NCI-H82 treated with DMSO at 0.1 percent for 48 hours (cell line): ENCODE measurements around the gene RBM14.
"Not testable (repeated sequence)": the region's sequence is repeated elsewhere in the genome, so short reads cannot be mapped to it uniquely, and the experiment has no call there.

Experiments used
- DNase-seq: peaks from one replicate; lab custom pipeline; 2025; ENCODE audit not compliant: unreplicated experiment; lab: John Stamatoyannopoulos, UW

The RBM14 gene

GRCh38 chr11:66616379-66617154 lies at the start of gene RBM14:
TSS of gene RBM14 (plus strand) at chr11:66616630. CDS start at chr11:66616721, 91 bp downstream.
- peak; percentile 92 for DNase-seq

DNA sequence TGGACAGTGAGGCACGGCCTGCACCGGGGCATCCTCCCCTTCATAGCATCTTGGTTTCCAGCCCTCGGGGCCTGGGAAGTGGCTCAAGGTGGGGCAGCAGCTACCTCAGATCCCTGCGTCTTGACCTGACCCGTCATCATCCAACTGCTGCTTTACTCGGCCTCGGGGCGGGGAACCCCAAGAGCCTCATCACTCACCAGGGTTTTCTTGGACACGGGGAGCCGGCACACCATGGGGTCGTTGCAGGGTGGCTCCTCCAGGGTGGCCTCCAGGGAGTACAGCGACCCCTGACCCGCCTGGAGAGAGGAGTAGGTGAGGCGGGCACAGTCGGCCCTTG lies 48.7 kb upstream of the RBM14 start:
- DNase-seq: no peak

GRCh38 chr11:66568124-66568916 lies 48.1 kb upstream of the RBM14 start, which contains the start of gene CTSF:
TSS of gene CTSF (minus strand) at chr11:66568606. CDS start at chr11:66568486, 120 bp downstream.
- DNase-seq: no peak

DNA sequence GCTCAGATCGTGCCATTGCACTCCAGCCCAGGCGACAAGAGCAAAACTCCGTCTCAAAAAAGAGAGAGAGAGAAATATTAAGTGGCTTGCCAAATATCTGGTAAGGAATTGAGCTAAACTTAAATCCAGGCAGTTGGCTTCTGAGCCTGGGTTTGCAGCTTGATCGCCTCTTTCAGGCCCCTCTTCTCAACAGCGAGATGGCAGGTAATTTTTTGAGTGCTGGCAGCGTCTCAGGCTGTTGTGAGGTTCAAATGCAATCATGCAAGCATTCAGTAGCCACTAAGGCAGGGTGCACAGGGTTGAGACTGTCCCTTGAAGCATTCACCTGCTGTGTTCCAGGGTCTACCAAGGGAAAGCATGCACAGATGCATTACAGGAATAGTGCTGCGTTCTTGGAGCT lies 47.4 kb upstream of the RBM14 start:
- DNase-seq: no peak

GRCh38 chr11:66570079-66570849 lies 46.2 kb upstream of the RBM14 start:
- DNase-seq: no peak

GRCh38 chr11:66570850-66571180 lies 45.6 kb upstream of the RBM14 start:
- DNase-seq: no peak

DNA sequence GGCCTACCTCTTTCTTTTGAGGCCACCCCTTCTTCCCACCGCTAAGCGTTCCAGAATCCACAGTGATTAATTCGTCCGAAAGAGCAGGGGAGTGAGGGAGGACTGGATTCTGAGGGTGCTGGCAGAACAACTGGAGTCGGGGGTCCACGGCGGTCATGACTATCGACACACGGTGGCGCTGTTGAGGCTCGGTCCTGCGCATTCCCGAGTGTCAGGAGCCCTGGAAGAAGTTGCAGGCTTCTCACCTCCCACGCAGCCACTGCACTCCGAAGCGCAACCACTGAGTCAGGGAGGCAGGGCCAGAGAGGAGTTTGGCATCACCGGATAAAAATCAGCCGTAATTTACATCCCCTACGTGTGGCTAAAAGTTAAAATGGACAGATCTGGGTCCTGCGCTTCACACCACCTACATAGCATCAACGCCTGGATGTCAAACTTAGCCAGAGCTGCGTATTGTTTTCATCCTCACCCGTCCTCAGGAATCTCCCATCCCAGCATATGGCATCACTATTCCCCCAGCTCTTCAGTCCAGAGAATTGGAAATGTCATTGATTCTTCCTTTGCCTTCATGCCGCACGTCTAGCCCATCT lies 37.3 kb upstream of the RBM14 start:
- peak; percentile 12 for DNase-seq

- no peak for DNase-seq
Measured at GRCh38 chr11:66580803-66581202, 35.6 kb upstream of the RBM14 start.

DNA sequence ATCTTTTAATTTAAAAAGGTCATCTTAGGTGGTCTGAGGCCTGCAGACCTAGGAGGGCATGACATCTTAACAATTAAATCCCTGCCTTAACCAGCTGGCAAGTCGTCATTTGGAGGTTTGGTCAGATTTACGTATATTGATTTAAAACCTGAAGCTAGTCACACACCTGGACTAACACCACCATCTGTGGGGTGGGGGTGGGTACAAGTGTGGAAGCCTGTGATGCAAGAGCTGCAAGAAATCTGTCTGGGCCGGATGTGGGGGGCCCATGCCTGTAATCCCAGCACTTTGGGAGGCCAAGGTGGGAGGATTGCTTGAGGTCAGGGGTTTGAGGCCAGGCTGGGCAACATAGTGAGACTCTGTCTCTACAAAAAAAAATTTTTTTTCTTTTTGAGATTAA lies 35.2 kb upstream of the RBM14 start:
- DNase-seq: peak; percentile 55

- DNase-seq: not testable (repeated sequence)
Measured at GRCh38 chr11:66582565-66583147, 33.8 kb upstream of the RBM14 start.

- not testable (repeated sequence) for DNase-seq
Measured at GRCh38 chr11:66585447-66585846, 31.0 kb upstream of the RBM14 start.

- DNase-seq: no peak
Measured at GRCh38 chr11:66586136-66586535, 30.3 kb upstream of the RBM14 start.

- not testable (repeated sequence) for DNase-seq
Measured at GRCh38 chr11:66589315-66589714, 27.1 kb upstream of the RBM14 start.

- no peak for DNase-seq
Measured at GRCh38 chr11:66589996-66590675, 26.3 kb upstream of the RBM14 start.

GRCh38 chr11:66591175-66591574 lies 25.3 kb upstream of the RBM14 start:
- DNase-seq: no peak

- peak; percentile 78 for DNase-seq
Measured at GRCh38 chr11:66592457-66593302, 23.8 kb upstream of the RBM14 start, which contains the start of the genes CCDC87 and CCS. TSS of gene CCDC87 (minus strand) at chr11:66593063. CDS start at chr11:66593015, 48 bp downstream. TSS of gene CCS (plus strand) at chr11:66593185. CDS start at chr11:66593262, 77 bp downstream.

- no peak for DNase-seq
Measured at GRCh38 chr11:66593303-66593635, 23.2 kb upstream of the RBM14 start.

- DNase-seq: no peak
Measured at GRCh38 chr11:66593650-66594049, 22.8 kb upstream of the RBM14 start.

DNA sequence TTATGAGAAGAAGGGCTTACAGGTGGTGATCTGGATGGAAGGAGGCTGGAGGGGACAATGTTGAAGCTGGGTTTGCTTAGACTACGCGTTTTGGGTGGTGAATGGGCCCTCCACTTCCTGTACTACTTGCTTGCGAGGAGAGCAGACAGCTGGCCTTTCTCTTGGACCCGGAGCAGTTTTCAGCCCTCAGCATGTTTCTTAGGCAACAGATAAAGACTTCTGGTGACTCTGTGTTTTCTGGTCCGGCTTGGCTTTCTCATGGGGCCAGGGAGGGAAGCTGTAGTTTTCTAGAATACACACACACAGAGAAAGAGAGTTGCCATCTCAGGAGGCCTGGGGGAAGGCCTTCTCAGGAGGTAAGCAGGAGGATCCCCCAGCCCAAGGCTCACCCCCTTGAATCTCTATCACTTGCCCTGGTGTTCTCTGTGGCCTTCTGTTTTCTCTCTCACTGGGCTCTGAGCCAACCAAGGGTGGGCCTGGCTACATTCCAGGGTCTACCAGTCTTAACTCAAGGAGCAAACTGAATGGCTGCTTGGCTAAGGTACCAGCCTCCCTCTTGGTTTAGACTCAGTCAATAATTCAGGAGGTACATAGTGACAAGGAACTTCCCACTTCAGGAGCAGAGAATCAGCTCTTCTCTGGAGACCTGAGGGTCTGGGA lies 21.1 kb upstream of the RBM14 start:
- peak; percentile 43 for DNase-seq
